ENCODE measurements around the gene SMIM14.
"Not testable (repeated sequence)": the region's sequence is repeated elsewhere in the genome, so short reads cannot be mapped to it uniquely, and the experiment has no call there.

Gene SMIM14

GRCh38 chr4:39667706-39668105, 29.0 kb upstream of the SMIM14 start:
- H3K4me3 ChIP-seq (ENCODE audit: low read length): no peak overlapping the region
- TF ChIP-seq CTCF (conservative IDR thresholded peaks at IDR 0.05; ENCODE audit: low read length): no peak
- DNase-seq (ENCODE audit: low read depth): no peak

GRCh38 chr4:39664828-39665731, 26.4 kb upstream of the SMIM14 start:
- H3K4me3 ChIP-seq (ENCODE audit: low read length): no peak overlapping the region
- TF ChIP-seq CTCF (conservative IDR thresholded peaks at IDR 0.05; ENCODE audit: low read length): no peak
- DNase-seq (ENCODE audit: low read depth): peak; percentile 34

GRCh38 chr4:39662683-39663082, 24.0 kb upstream of the SMIM14 start:
- TF ChIP-seq CTCF (conservative IDR thresholded peaks at IDR 0.05; ENCODE audit: low read length): no peak
- H3K4me3 ChIP-seq (ENCODE audit: low read length): no peak overlapping the region
- DNase-seq (ENCODE audit: low read depth): no peak

GRCh38 chr4:39660757-39661156, 22.1 kb upstream of the SMIM14 start:
- DNase-seq (ENCODE audit: low read depth): no peak
- no peak for TF ChIP-seq CTCF (conservative IDR thresholded peaks at IDR 0.05; ENCODE audit: low read length)

GRCh38 chr4:39660045-39660444, 21.4 kb upstream of the SMIM14 start:
- TF ChIP-seq CTCF (conservative IDR thresholded peaks at IDR 0.05; ENCODE audit: low read length): no peak
- DNase-seq (ENCODE audit: low read depth): peak; percentile 41
- no peak overlapping the region for H3K4me3 ChIP-seq (ENCODE audit: low read length)

More at GRCh38 chr4:39660757-39661156, 22.1 kb upstream of the SMIM14 start:
- H3K4me3 ChIP-seq (ENCODE audit: low read length): no peak overlapping the region

GRCh38 chr4:39658756-39659155, 20.1 kb upstream of the SMIM14 start:
- no peak for DNase-seq (ENCODE audit: low read depth)
- H3K4me3 ChIP-seq (ENCODE audit: low read length): no peak overlapping the region
- TF ChIP-seq CTCF (conservative IDR thresholded peaks at IDR 0.05; ENCODE audit: low read length): peak; percentile 58

- no peak for TF ChIP-seq CTCF (conservative IDR thresholded peaks at IDR 0.05; ENCODE audit: low read length)
- H3K4me3 ChIP-seq (ENCODE audit: low read length): no peak overlapping the region
- DNase-seq (ENCODE audit: low read depth): no peak
Measured at GRCh38 chr4:39657465-39657864, 18.8 kb upstream of the SMIM14 start.

- H3K4me3 ChIP-seq (ENCODE audit: low read length); DNase-seq (ENCODE audit: low read depth): not testable (repeated sequence)
Measured at GRCh38 chr4:39656638-39657037, 18.0 kb upstream of the SMIM14 start.

Measured in AG10803 (cell line).